ENCODE data around the gene IGSF21. TPM values are rescaled to one million over a fixed set of nuclear protein-coding genes. Genes with fewer than 3 reads are reported as not detected.
A peak's percentile ranks its signal among the peaks of the same experiment; 100 is the strongest.

The IGSF21 gene
- total and polyA plus RNA-seq, 2 of the 8 experiments (the other 6 are each of a cell fraction or from before 2014, with no cell fraction given), result 22.5 to 28.5 TPM

DNA sequence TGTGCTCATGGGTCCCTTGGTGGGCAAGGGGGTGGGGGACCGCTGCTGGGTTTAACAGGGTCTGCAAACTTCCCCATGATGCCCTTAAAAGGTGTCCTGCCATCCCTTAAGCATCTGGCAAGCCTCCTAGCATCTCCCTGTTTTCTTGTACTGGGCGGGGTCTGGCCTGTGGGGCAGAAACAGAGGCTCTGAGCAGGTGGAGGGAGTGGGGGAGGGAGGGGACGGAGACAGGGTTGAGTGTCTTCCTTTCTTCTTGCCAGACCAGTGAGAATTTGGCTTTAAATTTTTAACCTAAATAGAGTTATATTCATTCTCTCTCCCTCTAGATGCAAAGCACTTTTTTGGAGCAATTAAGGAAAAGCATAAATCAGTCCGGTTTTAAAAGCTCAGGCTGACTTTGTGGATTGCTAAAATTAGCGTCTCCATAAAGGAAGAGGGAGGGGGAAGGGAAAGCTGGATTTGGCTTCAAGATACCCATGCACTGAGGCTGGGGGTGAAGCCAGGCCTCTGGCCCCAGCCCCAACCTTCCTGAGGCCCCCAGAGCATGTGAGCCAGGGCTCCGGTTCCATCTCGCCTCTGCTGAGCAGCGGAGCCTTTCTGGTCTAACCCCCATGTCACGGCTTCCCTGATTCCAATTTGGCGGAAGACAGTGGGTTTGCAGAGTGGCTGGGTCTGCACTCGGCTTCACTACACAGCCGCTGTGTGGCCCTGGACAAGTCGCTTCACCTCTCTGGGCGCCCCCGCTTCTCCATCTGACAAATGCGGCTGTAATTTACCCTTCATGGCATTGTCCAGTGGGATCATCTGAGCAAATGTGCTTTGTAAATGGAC, 25.3 kb downstream of the IGSF21 start:
- Histone ChIP-seq H2BK5ac (ENCODE audit: low read depth, low read length) (no peak overlapping the region; the same call in 1 of the 2 replicates), H4K8ac (ENCODE audit: extremely low read depth, insufficient read depth, low read length) (no peak overlapping the region; the same call in 1 of the 2 replicates), H3K4me1 (replicated peaks in 1 of 4; ENCODE audit: control insufficient read depth in 3 of 4, insufficient read depth in 4 of 4, low read length in 3 of 4) (peaks cover 2 to 14% (median 7%) of the 10 kb centered on the region in 4 experiments; a peak in 5 of 7 replicates), H4K91ac (replicated peaks; ENCODE audit: insufficient read length, low read length) (peak overlapping the region; percentile 17), H4K20me1 (replicated peaks in 1 of 2; ENCODE audit: control insufficient read depth in 1 of 2, insufficient read depth in 2 of 2, low read length in 2 of 2) (peaks cover 0 to 2% of the 10 kb centered on the region in 2 experiments), H2BK15ac (ENCODE audit: low read length) (no peak overlapping the region), H2BK20ac (ENCODE audit: low read length) (no peak overlapping the region), H2BK12ac (ENCODE audit: low read depth, low read length) (no peak overlapping the region), H3K4ac (replicated peaks; ENCODE audit: insufficient read length, low read depth, low read length) (no peak overlapping the region), H3K56ac (replicated peaks; ENCODE audit: insufficient read length, low read depth, low read length) (no peak overlapping the region), H3K36me3 (ENCODE audit: control insufficient read depth in 2 of 4, insufficient read depth in 4 of 4, low read length in 3 of 4) (no peaks in the 10 kb centered on the region), H3K23me2 (ENCODE audit: low read depth, low read length) (no peaks in the 10 kb centered on the region; the same call in 1 of the 2 replicates), H2AFZ (ENCODE audit: low read length) (no peak overlapping the region), H3K27ac (ENCODE audit: low read depth, low read length) (no peak overlapping the region), H3K14ac (ENCODE audit: insufficient read length) (no peak overlapping the region), H3K27me3 (replicated peaks in 1 of 4; ENCODE audit: control insufficient read depth in 3 of 4, extremely low read depth in 1 of 4, insufficient read depth in 3 of 4, low read length in 3 of 4) (no peaks in the 10 kb centered on the region), H4K5ac (ENCODE audit: insufficient read length, low read depth, low read length) (no peak overlapping the region), H3K18ac (ENCODE audit: extremely low read depth, low read length) (no peak overlapping the region; the same call in 1 of the 2 replicates), H2AK5ac (ENCODE audit: low read depth, low read length) (no peak overlapping the region), H3K9ac (replicated peaks in 1 of 4; ENCODE audit: extremely low read depth in 1 of 4, low read depth in 3 of 4, low read length in 3 of 4) (no peak overlapping the region), H3K23ac (ENCODE audit: insufficient read length) (no peak overlapping the region), H2BK120ac (replicated peaks; ENCODE audit: low read depth, low read length) (no peak overlapping the region), H3K79me1 (ENCODE audit: low read depth, low read length) (no peaks in the 10 kb centered on the region; the same call in none of the 2 replicates), H3K4me3 (ENCODE audit: extremely low read depth in 1 of 4, insufficient read depth in 2 of 4, low read depth in 3 of 4, low read length in 4 of 4) (no peak overlapping the region), H3K4me2 (ENCODE audit: insufficient read depth in 1 of 2, low read depth in 2 of 2, low read length in 2 of 2) (peak overlapping the region in 1 of 2 experiments; percentile 11; a peak in 1 of 4 replicates), H3K9me3 (ENCODE audit: insufficient read depth in 2 of 2, low read depth in 1 of 2, low read length in 1 of 2) (no peaks in the 10 kb centered on the region), H3K79me2 (ENCODE audit: control insufficient read depth in 1 of 2, insufficient read depth in 2 of 2, low read length in 2 of 2) (no peaks in the 10 kb centered on the region)
- 86% methylated on average over 15 of the region's 16 CpGs; no CpG with 5 or more reads in 1 of the 2 experiments for WGBS, 2 experiments (ENCODE audit: extremely low coverage in 1 of 2, insufficient coverage in 1 of 2, insufficient read length in 1 of 2, insufficient replicate concordance in 2 of 2, low coverage in 1 of 2, low lambda C conversion rate in 2 of 2, missing lambda C conversion rate in 1 of 2)
- ChIA-PET POLR2A (ENCODE audit: partially characterized antibody) (no interaction called here), CTCF (ENCODE audit: partially characterized antibody) (interaction anchor here (0.7 to 2.1 kb wide), 6 partner anchors 12 to 451 kb away, joined by 3 to 6 read pairs (median 3); no protein-coding TSS in a partner anchor)
- no peak for DNase-seq (ENCODE audit: low read depth in 1 of 2, low spot score in 2 of 2)
- no peak for FAIRE-seq
- TF ChIP-seq CBX5 (IDR thresholded peaks at IDR 0.05; ENCODE audit: low read depth, low read length) (no peak), EZH2 (IDR thresholded peaks at IDR 0.05; ENCODE audit: low read depth, low read length, severe bottlenecking) (no peak), GTF2F1 (IDR thresholded peaks at IDR 0.05; ENCODE audit: borderline replicate concordance, low read depth, low read length) (no peak), NANOG (IDR thresholded peaks at IDR 0.05; ENCODE audit: insufficient read depth, low read depth, low read length, poor library complexity, severe bottlenecking) (no peak)
